Gastrocnemius medialis (tissue), 4 donors: ENCODE results near the gene ALK.

Source experiments
- CTCF ChIP-seq, 5 experiments: fragments of 450-650 bp in 3 of 5; fragments of 200-600 bp in 2 of 5; sonication (generic) in 2 of 5; IDR thresholded peaks in 4 of 5; conservative IDR thresholded peaks in 1 of 5; 1 replicate in 4 of 5; 2 replicates in 1 of 5; pipeline ENCODE4 v1.5.1; 2016 to 2019; ENCODE audit warnings: antibody characterized with exemption in 5 of 5, mild to moderate bottlenecking in 3 of 5, moderate library complexity in 3 of 5
- POLR2A ChIP-seq, 2 donors: fragments of 450-650 bp; IDR thresholded peaks; one replicate each; pipeline ENCODE4 v1.6.1; 2017; ENCODE audit warnings: antibody characterized with exemption in 2 of 2, mild to moderate bottlenecking in 2 of 2, moderate library complexity in 2 of 2

GRCh38 chr2:29837925-29838324 is 83.5 kb downstream of the ALK start:
- TF ChIP-seq CTCF (IDR thresholded peaks at IDR 0.05 in 4 of 5, conservative IDR thresholded peaks at IDR 0.05 in 1 of 5) (no peak), POLR2A (IDR thresholded peaks at IDR 0.05) (no peak)
